ENCODE data around the gene KIAA0825.
"Not testable (repeated sequence)": the region's sequence is repeated elsewhere in the genome, so short reads cannot be mapped to it uniquely, and the experiment has no call there.

The KIAA0825 gene

GRCh38 chr5:94355811-94356210, 262.6 kb downstream of the KIAA0825 start:
- Histone ChIP-seq H3K9me3 (ENCODE audit: insufficient read depth, low read length) (no peaks in the 10 kb centered on the region), H3K79me2 (ENCODE audit: low read length) (no peaks in the 10 kb centered on the region), H4K20me1 (ENCODE audit: insufficient read depth, low read length) (no peaks in the 10 kb centered on the region), H2AFZ (ENCODE audit: low read depth, low read length) (no peak overlapping the region), H3K9ac (ENCODE audit: low read length) (no peak overlapping the region), H3K36me3 (replicated peaks; ENCODE audit: low read depth, low read length) (no peaks in the 10 kb centered on the region), H3K4me3 (ENCODE audit: low read length) (no peak overlapping the region), H3K27ac (ENCODE audit: low read length) (no peak overlapping the region), H3K4me1 (ENCODE audit: low read length) (no peaks in the 10 kb centered on the region), H3K4me2 (ENCODE audit: low read length) (no peak overlapping the region), H3K27me3 (ENCODE audit: low read depth, low read length) (no peaks in the 10 kb centered on the region)
- TF ChIP-seq CTCF (IDR thresholded peaks at IDR 0.05; ENCODE audit: low read depth, low read length) (no peak), EZH2phosphoT487 (IDR thresholded peaks at IDR 0.05; ENCODE audit: low read depth) (no peak)

- not testable (repeated sequence) for H2AFZ ChIP-seq (ENCODE audit: low read depth, low read length)
Measured at GRCh38 chr5:94354837-94355485, 263.4 kb downstream of the KIAA0825 start.

GRCh38 chr5:94353605-94354004, 264.8 kb downstream of the KIAA0825 start:
- H3K9ac ChIP-seq (ENCODE audit: low read length), result no peak overlapping the region
- no peak overlapping the region for H3K27ac ChIP-seq (ENCODE audit: low read length)
- no peak overlapping the region for H3K4me2 ChIP-seq (ENCODE audit: low read length)
- no peaks in the 10 kb centered on the region for H3K9me3 ChIP-seq (ENCODE audit: insufficient read depth, low read length)
- no peaks in the 10 kb centered on the region for H4K20me1 ChIP-seq (ENCODE audit: insufficient read depth, low read length)
- no peak overlapping the region for H2AFZ ChIP-seq (ENCODE audit: low read depth, low read length)
- no peaks in the 10 kb centered on the region for H3K4me1 ChIP-seq (ENCODE audit: low read length)
- TF ChIP-seq EZH2phosphoT487 (IDR thresholded peaks at IDR 0.05; ENCODE audit: low read depth), result no peak
- no peak for TF ChIP-seq CTCF (IDR thresholded peaks at IDR 0.05; ENCODE audit: low read depth, low read length)
- H3K4me3 ChIP-seq (ENCODE audit: low read length), result no peak overlapping the region
- no peaks in the 10 kb centered on the region for H3K27me3 ChIP-seq (ENCODE audit: low read depth, low read length)
- no peaks in the 10 kb centered on the region for H3K36me3 ChIP-seq (replicated peaks; ENCODE audit: low read depth, low read length)
- H3K79me2 ChIP-seq (ENCODE audit: low read length), result no peaks in the 10 kb centered on the region

More at GRCh38 chr5:94354837-94355485, 263.4 kb downstream of the KIAA0825 start:
- H3K27me3 ChIP-seq (ENCODE audit: low read depth, low read length); H3K79me2 ChIP-seq (ENCODE audit: low read length); H3K9me3 ChIP-seq (ENCODE audit: insufficient read depth, low read length); H3K9ac ChIP-seq (ENCODE audit: low read length); H3K27ac ChIP-seq (ENCODE audit: low read length); H3K4me1 ChIP-seq (ENCODE audit: low read length); H4K20me1 ChIP-seq (ENCODE audit: insufficient read depth, low read length); H3K36me3 ChIP-seq (replicated peaks; ENCODE audit: low read depth, low read length); H3K4me2 ChIP-seq (ENCODE audit: low read length); H3K4me3 ChIP-seq (ENCODE audit: low read length): not testable (repeated sequence)

- no peaks in the 10 kb centered on the region for H3K79me2 ChIP-seq (ENCODE audit: low read length)
- no peak overlapping the region for H3K4me3 ChIP-seq (ENCODE audit: low read length)
- no peak overlapping the region for H3K4me2 ChIP-seq (ENCODE audit: low read length)
- no peak overlapping the region for H3K9ac ChIP-seq (ENCODE audit: low read length)
- no peak overlapping the region for H2AFZ ChIP-seq (ENCODE audit: low read depth, low read length)
- no peaks in the 10 kb centered on the region for H3K4me1 ChIP-seq (ENCODE audit: low read length)
- H3K36me3 ChIP-seq (replicated peaks; ENCODE audit: low read depth, low read length), result no peaks in the 10 kb centered on the region
- no peaks in the 10 kb centered on the region for H3K27me3 ChIP-seq (ENCODE audit: low read depth, low read length)
- no peaks in the 10 kb centered on the region for H4K20me1 ChIP-seq (ENCODE audit: insufficient read depth, low read length)
- no peak for TF ChIP-seq CTCF (IDR thresholded peaks at IDR 0.05; ENCODE audit: low read depth, low read length)
- TF ChIP-seq EZH2phosphoT487 (IDR thresholded peaks at IDR 0.05; ENCODE audit: low read depth), result no peak
- H3K9me3 ChIP-seq (ENCODE audit: insufficient read depth, low read length), result no peaks in the 10 kb centered on the region
- no peak overlapping the region for H3K27ac ChIP-seq (ENCODE audit: low read length)
Measured at GRCh38 chr5:94347130-94347529, 271.3 kb downstream of the KIAA0825 start.
